ENCODE measurements around the gene ERGIC3.

Gene ERGIC3

DNA sequence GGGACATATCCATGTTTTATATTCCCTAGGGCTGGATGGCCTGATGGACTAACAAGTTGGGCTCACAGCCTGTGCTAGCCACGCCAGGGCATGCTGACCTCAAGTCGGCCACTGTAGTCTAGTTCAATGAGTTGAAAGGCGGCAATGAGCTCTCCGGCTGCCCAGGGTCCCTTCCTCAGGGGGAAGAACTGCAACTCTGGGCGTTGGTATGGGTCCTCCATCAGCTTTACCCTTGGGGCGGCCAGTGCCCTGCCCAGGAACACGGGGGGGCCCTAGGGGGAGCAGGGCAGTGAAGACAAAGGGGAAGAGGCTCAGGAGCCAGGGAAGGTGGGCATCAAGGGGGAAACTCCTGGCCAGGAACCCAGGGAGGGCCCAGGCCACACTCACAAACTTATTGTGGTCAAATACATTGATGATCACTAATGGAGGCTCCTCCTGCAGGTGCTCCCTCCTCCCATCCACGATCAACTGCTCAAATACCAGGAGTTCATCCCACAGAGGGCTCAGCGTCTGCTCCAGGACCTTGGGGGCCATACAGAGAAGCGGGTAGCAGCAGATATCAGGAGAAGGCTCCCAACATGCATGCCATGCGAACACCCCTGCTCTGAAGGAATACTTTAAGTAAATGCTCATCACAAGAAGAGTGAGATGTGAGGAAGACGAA lies 41.0 kb downstream of the ERGIC3 start:
- H3K36me3 ChIP-seq (ENCODE audit: control insufficient read depth, insufficient read depth, low read length), result no peaks in the 10 kb centered on the region
- H3K9ac ChIP-seq (ENCODE audit: low read length), result no peak overlapping the region

DNA sequence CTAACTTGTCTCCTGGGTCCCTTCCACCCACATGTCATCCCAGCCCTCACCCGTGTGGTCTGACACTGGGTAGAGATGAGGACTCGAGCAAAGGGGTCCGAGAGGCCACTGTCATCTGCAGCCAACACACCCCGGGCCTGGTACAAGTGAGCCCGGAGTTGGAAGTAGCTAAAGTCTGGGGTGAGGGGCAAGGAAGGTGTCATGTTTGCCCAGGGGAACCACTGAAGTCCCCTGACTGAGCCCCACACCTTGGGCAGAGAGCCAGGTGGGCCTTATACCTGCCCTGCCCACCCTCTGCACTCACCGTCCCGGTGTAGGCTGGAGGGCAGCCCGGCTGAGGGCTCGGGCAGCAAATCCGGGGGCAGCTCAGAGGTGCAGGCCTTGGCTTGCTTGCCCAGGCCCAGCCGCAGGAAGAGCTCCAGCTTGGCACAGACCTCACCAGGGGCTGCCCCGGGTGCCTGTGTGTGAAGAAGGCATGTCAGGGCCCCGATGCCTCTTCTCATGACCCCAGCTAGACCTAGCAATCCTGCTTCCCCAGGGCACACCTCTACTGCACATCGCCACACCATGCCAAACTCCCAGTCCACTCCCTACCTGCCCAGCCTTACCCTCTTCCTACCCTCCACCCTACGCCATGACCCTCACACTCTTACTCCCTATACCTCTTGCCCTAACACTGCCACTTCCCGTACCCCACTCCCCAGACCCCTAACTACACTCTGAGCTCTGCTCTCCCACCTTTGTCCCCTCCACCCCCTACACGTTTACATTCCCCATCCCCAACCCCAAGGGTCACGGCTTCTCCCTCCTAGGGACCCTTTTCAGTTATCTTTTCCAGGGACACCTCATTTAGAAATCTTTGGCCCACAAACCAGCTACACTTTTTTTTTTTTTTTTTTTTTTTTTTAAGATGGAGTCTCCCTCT lies 42.0 kb downstream of the ERGIC3 start:
- H3K4me3 ChIP-seq (ENCODE audit: low read depth, low read length), result no peak overlapping the region
- H3K4me1 ChIP-seq (ENCODE audit: control insufficient read depth, insufficient read depth, low read length), result no peaks in the 10 kb centered on the region
- H3K36me3 ChIP-seq (ENCODE audit: control insufficient read depth, insufficient read depth, low read length), result no peaks in the 10 kb centered on the region
- H3K27me3 ChIP-seq (ENCODE audit: control insufficient read depth, insufficient read depth, low read length), result no peaks in the 10 kb centered on the region
- no peaks in the 10 kb centered on the region for H3K9me3 ChIP-seq (ENCODE audit: control insufficient read depth, insufficient read depth, low read depth, low read length)
- no peak overlapping the region for H3K9ac ChIP-seq (ENCODE audit: low read length)
- H3K27ac ChIP-seq (ENCODE audit: low read depth, low read length), result no peak overlapping the region

More for the DNA sequence above, 41.0 kb downstream of the ERGIC3 start:
- Histone ChIP-seq H3K4me1 (ENCODE audit: control insufficient read depth, insufficient read depth, low read length) (no peaks in the 10 kb centered on the region), H3K9me3 (ENCODE audit: control insufficient read depth, insufficient read depth, low read depth, low read length) (no peaks in the 10 kb centered on the region), H3K27ac (ENCODE audit: low read depth, low read length) (no peak overlapping the region), H3K4me3 (ENCODE audit: low read depth, low read length) (no peak overlapping the region), H3K27me3 (ENCODE audit: control insufficient read depth, insufficient read depth, low read length) (no peaks in the 10 kb centered on the region)

- Histone ChIP-seq H3K4me3 (ENCODE audit: low read depth, low read length) (no peak overlapping the region), H3K36me3 (ENCODE audit: control insufficient read depth, insufficient read depth, low read length) (no peaks in the 10 kb centered on the region), H3K9me3 (ENCODE audit: control insufficient read depth, insufficient read depth, low read depth, low read length) (no peaks in the 10 kb centered on the region), H3K9ac (ENCODE audit: low read length) (no peak overlapping the region), H3K4me1 (ENCODE audit: control insufficient read depth, insufficient read depth, low read length) (no peaks in the 10 kb centered on the region), H3K27ac (ENCODE audit: low read depth, low read length) (no peak overlapping the region), H3K27me3 (ENCODE audit: control insufficient read depth, insufficient read depth, low read length) (no peaks in the 10 kb centered on the region)
Observed at GRCh38 chr20:35586751-35587425, 45.0 kb downstream of the ERGIC3 start.

GRCh38 chr20:35587436-35587835 lies 45.6 kb downstream of the ERGIC3 start:
- Histone ChIP-seq H3K9ac (ENCODE audit: low read length) (no peak overlapping the region), H3K4me3 (ENCODE audit: low read depth, low read length) (no peak overlapping the region), H3K36me3 (ENCODE audit: control insufficient read depth, insufficient read depth, low read length) (no peaks in the 10 kb centered on the region), H3K27me3 (ENCODE audit: control insufficient read depth, insufficient read depth, low read length) (no peaks in the 10 kb centered on the region), H3K4me1 (ENCODE audit: control insufficient read depth, insufficient read depth, low read length) (no peaks in the 10 kb centered on the region), H3K27ac (ENCODE audit: low read depth, low read length) (no peak overlapping the region), H3K9me3 (ENCODE audit: control insufficient read depth, insufficient read depth, low read depth, low read length) (no peaks in the 10 kb centered on the region)

DNA sequence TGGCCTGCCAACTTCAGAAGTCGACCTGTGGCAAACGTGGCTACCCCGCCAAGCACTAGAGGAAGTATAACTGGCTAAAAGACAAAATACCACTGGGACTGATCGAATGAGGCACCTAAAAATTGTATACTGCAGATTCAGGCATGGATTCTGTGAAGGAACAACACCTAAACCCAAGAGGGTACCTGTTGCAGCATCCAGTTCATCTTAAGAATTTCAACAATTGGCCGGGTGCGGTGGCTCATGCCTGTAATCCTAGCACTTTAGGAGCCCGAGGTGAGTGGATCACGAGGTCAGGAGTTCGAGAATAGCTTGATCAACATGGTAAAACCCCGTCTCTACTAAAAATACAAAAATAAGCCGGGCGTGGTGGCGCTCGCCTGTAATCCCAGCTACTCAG lies 46.5 kb downstream of the ERGIC3 start:
- Histone ChIP-seq H3K36me3 (ENCODE audit: control insufficient read depth, insufficient read depth, low read length) (no peaks in the 10 kb centered on the region), H3K4me1 (ENCODE audit: control insufficient read depth, insufficient read depth, low read length) (no peaks in the 10 kb centered on the region), H3K27me3 (ENCODE audit: control insufficient read depth, insufficient read depth, low read length) (no peaks in the 10 kb centered on the region), H3K4me3 (ENCODE audit: low read depth, low read length) (no peak overlapping the region), H3K9ac (ENCODE audit: low read length) (no peak overlapping the region), H3K9me3 (ENCODE audit: control insufficient read depth, insufficient read depth, low read depth, low read length) (no peaks in the 10 kb centered on the region), H3K27ac (ENCODE audit: low read depth, low read length) (no peak overlapping the region)

GRCh38 chr20:35592339-35592974 lies 50.6 kb downstream of the ERGIC3 start:
- Histone ChIP-seq H3K9me3 (ENCODE audit: control insufficient read depth, insufficient read depth, low read depth, low read length) (no peaks in the 10 kb centered on the region), H3K27me3 (ENCODE audit: control insufficient read depth, insufficient read depth, low read length) (peaks cover 2% of the 10 kb centered on the region; the same call in 1 of the 2 replicates), H3K4me1 (ENCODE audit: control insufficient read depth, insufficient read depth, low read length) (no peaks in the 10 kb centered on the region), H3K27ac (ENCODE audit: low read depth, low read length) (no peak overlapping the region), H3K36me3 (ENCODE audit: control insufficient read depth, insufficient read depth, low read length) (no peaks in the 10 kb centered on the region), H3K9ac (ENCODE audit: low read length) (no peak overlapping the region), H3K4me3 (ENCODE audit: low read depth, low read length) (no peak overlapping the region)

DNA sequence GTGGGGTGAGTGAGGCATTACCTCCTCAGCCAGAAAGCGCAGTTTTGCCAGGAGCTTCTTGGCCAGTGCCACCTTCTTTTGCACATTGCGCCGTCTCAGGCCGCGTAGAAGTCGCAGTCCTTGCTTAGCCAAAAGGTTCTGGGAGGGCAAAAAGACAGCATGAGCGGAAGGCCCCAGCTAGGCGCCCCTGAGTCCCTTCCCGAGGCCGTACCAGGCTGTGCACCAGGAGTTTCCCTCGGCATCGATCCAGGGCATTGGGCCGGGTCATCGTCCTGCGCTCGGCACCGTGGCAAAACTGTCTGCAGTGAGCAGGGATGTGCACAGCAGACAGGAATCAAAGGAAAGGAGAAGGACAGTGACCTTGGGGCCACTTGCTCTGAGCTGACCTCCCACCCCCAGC lies 53.6 kb downstream of the ERGIC3 start:
- H3K4me3 ChIP-seq (ENCODE audit: low read depth, low read length), result no peak overlapping the region
- H3K36me3 ChIP-seq (ENCODE audit: control insufficient read depth, insufficient read depth, low read length), result no peaks in the 10 kb centered on the region
- H3K27me3 ChIP-seq (ENCODE audit: control insufficient read depth, insufficient read depth, low read length), result peaks cover 21% of the 10 kb centered on the region
- no peak overlapping the region for H3K9ac ChIP-seq (ENCODE audit: low read length)
- no peak overlapping the region for H3K27ac ChIP-seq (ENCODE audit: low read depth, low read length)
- no peaks in the 10 kb centered on the region for H3K4me1 ChIP-seq (ENCODE audit: control insufficient read depth, insufficient read depth, low read length)
- no peaks in the 10 kb centered on the region for H3K9me3 ChIP-seq (ENCODE audit: control insufficient read depth, insufficient read depth, low read depth, low read length)

- Histone ChIP-seq H3K36me3 (ENCODE audit: control insufficient read depth, insufficient read depth, low read length) (no peaks in the 10 kb centered on the region), H3K27ac (ENCODE audit: low read depth, low read length) (no peak overlapping the region), H3K9me3 (ENCODE audit: control insufficient read depth, insufficient read depth, low read depth, low read length) (no peaks in the 10 kb centered on the region), H3K27me3 (ENCODE audit: control insufficient read depth, insufficient read depth, low read length) (peaks cover 25% of the 10 kb centered on the region), H3K4me1 (ENCODE audit: control insufficient read depth, insufficient read depth, low read length) (0 out of 2 replicates have a peak, but pooled peaks cover 3% of the 10 kb centered on the region), H3K9ac (ENCODE audit: low read length) (no peak overlapping the region), H3K4me3 (ENCODE audit: low read depth, low read length) (no peak overlapping the region)
Observed at GRCh38 chr20:35595901-35596300, 54.0 kb downstream of the ERGIC3 start.

GRCh38 chr20:35597186-35597585 lies 55.3 kb downstream of the ERGIC3 start:
- peaks cover 38% of the 10 kb centered on the region for H3K27me3 ChIP-seq (ENCODE audit: control insufficient read depth, insufficient read depth, low read length)
- H3K36me3 ChIP-seq (ENCODE audit: control insufficient read depth, insufficient read depth, low read length), result no peaks in the 10 kb centered on the region
- no peaks in the 10 kb centered on the region for H3K9me3 ChIP-seq (ENCODE audit: control insufficient read depth, insufficient read depth, low read depth, low read length)
- no peak overlapping the region for H3K4me3 ChIP-seq (ENCODE audit: low read depth, low read length)
- H3K4me1 ChIP-seq (ENCODE audit: control insufficient read depth, insufficient read depth, low read length), result peaks cover 7% of the 10 kb centered on the region
- H3K27ac ChIP-seq (ENCODE audit: low read depth, low read length), result no peak overlapping the region
- H3K9ac ChIP-seq (ENCODE audit: low read length), result no peak overlapping the region

DNA sequence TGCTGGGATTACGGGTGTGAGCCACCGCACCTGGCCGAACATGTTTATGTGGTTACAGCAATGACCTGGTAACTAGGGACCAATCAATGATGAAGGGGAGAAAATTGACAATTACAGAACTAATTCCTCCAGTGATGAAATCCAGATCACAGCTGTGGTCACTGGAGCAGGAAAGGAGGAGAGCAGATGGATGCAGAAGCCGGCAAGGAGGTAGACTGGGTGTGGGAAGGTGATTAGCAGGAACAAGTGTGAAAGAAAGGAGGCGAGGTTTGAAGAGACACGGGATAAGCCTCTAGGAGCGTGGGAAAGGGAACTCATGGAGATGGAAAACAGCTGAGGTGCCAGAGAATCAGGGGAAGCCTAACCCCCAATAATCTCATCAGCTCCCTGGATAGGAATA lies 56.6 kb downstream of the ERGIC3 start:
- Histone ChIP-seq H3K9me3 (ENCODE audit: control insufficient read depth, insufficient read depth, low read depth, low read length) (no peaks in the 10 kb centered on the region), H3K4me3 (ENCODE audit: low read depth, low read length) (no peak overlapping the region), H3K27ac (ENCODE audit: low read depth, low read length) (no peak overlapping the region), H3K9ac (ENCODE audit: low read length) (no peak overlapping the region), H3K27me3 (ENCODE audit: control insufficient read depth, insufficient read depth, low read length) (peaks cover 51% of the 10 kb centered on the region), H3K4me1 (ENCODE audit: control insufficient read depth, insufficient read depth, low read length) (peaks cover 7% of the 10 kb centered on the region), H3K36me3 (ENCODE audit: control insufficient read depth, insufficient read depth, low read length) (no peaks in the 10 kb centered on the region)
